Body of pancreas (tissue), 4 donors: Measurements from ENCODE around the gene DERL3.

Source experiments
- POLR2A ChIP-seq, 3 donors: fragments of 450-650 bp; IDR thresholded peaks; one replicate each; pipeline ENCODE4 v1.6.1; 2016; ENCODE audit warnings: antibody characterized with exemption in 3 of 3, mild to moderate bottlenecking in 2 of 3
- TF ChIP-seq, protein P1 (sequence below), 7 experiments: fragments of 450-650 bp in 4 of 7; fragments of 200-600 bp in 3 of 7; sonication (generic) in 3 of 7; IDR thresholded peaks; one replicate each; pipeline ENCODE4 v1.5.1; 2016 to 2019; ENCODE audit warnings: antibody characterized with exemption in 7 of 7

DNA sequence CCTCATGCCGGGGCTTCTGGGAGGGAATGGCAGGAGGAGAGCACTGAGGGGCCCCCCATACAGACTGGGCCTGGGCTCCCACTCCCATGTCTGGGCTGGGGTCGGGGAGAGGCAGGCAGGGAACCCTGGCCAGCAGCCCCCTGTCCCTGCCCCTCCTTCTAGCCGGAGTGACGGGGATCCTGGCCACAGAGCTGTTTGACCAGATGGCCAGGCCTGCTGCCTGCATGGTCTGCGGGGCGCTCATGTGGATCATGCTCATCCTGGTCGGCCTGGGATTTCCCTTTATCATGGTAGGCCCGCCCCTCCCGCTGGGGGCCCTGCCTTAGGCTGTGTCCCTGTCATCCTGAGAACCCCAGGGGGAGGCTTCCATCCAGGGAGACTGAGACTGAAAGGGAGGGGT, 45.3 kb upstream of the DERL3 start:
- TF ChIP-seq, protein P1, sequence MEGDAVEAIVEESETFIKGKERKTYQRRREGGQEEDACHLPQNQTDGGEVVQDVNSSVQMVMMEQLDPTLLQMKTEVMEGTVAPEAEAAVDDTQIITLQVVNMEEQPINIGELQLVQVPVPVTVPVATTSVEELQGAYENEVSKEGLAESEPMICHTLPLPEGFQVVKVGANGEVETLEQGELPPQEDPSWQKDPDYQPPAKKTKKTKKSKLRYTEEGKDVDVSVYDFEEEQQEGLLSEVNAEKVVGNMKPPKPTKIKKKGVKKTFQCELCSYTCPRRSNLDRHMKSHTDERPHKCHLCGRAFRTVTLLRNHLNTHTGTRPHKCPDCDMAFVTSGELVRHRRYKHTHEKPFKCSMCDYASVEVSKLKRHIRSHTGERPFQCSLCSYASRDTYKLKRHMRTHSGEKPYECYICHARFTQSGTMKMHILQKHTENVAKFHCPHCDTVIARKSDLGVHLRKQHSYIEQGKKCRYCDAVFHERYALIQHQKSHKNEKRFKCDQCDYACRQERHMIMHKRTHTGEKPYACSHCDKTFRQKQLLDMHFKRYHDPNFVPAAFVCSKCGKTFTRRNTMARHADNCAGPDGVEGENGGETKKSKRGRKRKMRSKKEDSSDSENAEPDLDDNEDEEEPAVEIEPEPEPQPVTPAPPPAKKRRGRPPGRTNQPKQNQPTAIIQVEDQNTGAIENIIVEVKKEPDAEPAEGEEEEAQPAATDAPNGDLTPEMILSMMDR (IDR thresholded peaks at IDR 0.05) = no peak
- TF ChIP-seq POLR2A (IDR thresholded peaks at IDR 0.05) = no peak
